PC-3 (cell line): ENCODE results near the gene IGSF21. TPM values are rescaled to one million over a fixed set of nuclear protein-coding genes. Genes with fewer than 3 reads are reported as not detected.

Experiments
- ATAC-seq: fragments of 200-7000 bp; cut with Tn5 transposase; 2 replicates; pipeline ENCODE4 v1.9.1; 2020; ENCODE audit warnings: mild to moderate bottlenecking, moderate library complexity
- BruUV-seq: library from RNA; stranded (reverse); fragments of 400-500 nt; replicated peaks from 2 replicates; lab custom pipeline; 2021; lab: Mats Ljungman, UMichigan
- CTCF ChIA-PET: fragments of 300-600 bp; sonication (Branson Sonifier 250); formaldehyde crosslinking; loops from one replicate; lab custom pipeline; 2022; ENCODE audit warnings: antibody characterized with exemption; lab: Charles Lee
- POLR2A ChIA-PET: fragments of 300-600 bp; sonication (Branson Sonifier 250); formaldehyde crosslinking; loops from one replicate; lab custom pipeline; 2022; ENCODE audit warnings: antibody characterized with exemption; ENCODE audit not compliant: unreplicated experiment; lab: Charles Lee
- DNase-seq: peaks from one replicate; pipeline ENCODE4 v3.0.0-alpha.2; 2015
- H2AFZ ChIP-seq: fragments of 300-600 bp; sonication (generic); 2 replicates; pipeline ENCODE4 v1.6.0; 2016; ENCODE audit warnings: antibody characterized with exemption, low read length
- H3F3A ChIP-seq: fragments of 300-600 bp; sonication (generic); one replicate; pipeline ENCODE4 v1.6.0; 2017; ENCODE audit warnings: antibody characterized with exemption, low read length, control low read depth, mild to moderate bottlenecking; ENCODE audit not compliant: unreplicated experiment
- H3K27ac ChIP-seq: fragments of 300-600 bp; sonication (generic); 2 replicates; pipeline ENCODE4 v1.5.1; 2016; ENCODE audit warnings: mild to moderate bottlenecking, low read length
- H3K27me3 ChIP-seq: fragments of 300-600 bp; sonication (generic); 2 replicates; pipeline ENCODE4 v1.6.1; 2016; ENCODE audit warnings: low read length, mixed read lengths
- H3K36me3 ChIP-seq: fragments of 300-600 bp; sonication (generic); 2 replicates; pipeline ENCODE4 v1.6.1; 2016; ENCODE audit warnings: low read depth, mixed run types, low read length, mixed read lengths
- H3K4me1 ChIP-seq: fragments of 300-600 bp; sonication (generic); 2 replicates; pipeline ENCODE4 v1.5.1; 2016; ENCODE audit warnings: low read length; ENCODE audit not compliant: insufficient read depth
- H3K4me2 ChIP-seq: fragments of 300-600 bp; sonication (generic); 2 replicates; pipeline ENCODE4 v1.6.0; 2016; ENCODE audit warnings: low read length
- H3K4me3 ChIP-seq: fragments of 300-600 bp; sonication (generic); 2 replicates; pipeline ENCODE4 v1.5.1; 2016; ENCODE audit warnings: mild to moderate bottlenecking, low read length, mixed read lengths
- H3K79me2 ChIP-seq: fragments of 300-600 bp; sonication (generic); 2 replicates; pipeline ENCODE4 v1.6.1; 2017; ENCODE audit warnings: low read length, mixed read lengths
- H3K9ac ChIP-seq: fragments of 300-600 bp; sonication (generic); 2 replicates; pipeline ENCODE4 v1.6.0; 2016; ENCODE audit warnings: mild to moderate bottlenecking, low read length
- H3K9me2 ChIP-seq: fragments of 300-600 bp; sonication (generic); replicated peaks from 2 replicates; pipeline ENCODE4 v1.6.1; 2016; ENCODE audit warnings: mixed run types, low read length, mixed read lengths
- H3K9me3 ChIP-seq: fragments of 300-600 bp; sonication (generic); 2 replicates; pipeline ENCODE4 v1.6.1; 2016; ENCODE audit warnings: low read length, mixed read lengths
- H4K20me1 ChIP-seq: fragments of 300-600 bp; sonication (generic); 2 replicates; pipeline ENCODE4 v1.6.1; 2016; ENCODE audit warnings: low read length, mixed read lengths
- EZH2 ChIP-seq: fragments of 300-600 bp; sonication (generic); IDR thresholded peaks from one replicate; pipeline ENCODE4 v1.6.1; 2017; ENCODE audit warnings: antibody characterized with exemption, mild to moderate bottlenecking, low read length; ENCODE audit not compliant: unreplicated experiment
- EZH2phosphoT487 ChIP-seq: fragments of 300-600 bp; sonication (generic); IDR thresholded peaks from 2 replicates; pipeline ENCODE4 v1.6.1; 2018; ENCODE audit warnings: mild to moderate bottlenecking, antibody characterized with exemption, low read length, borderline replicate concordance
- intact Hi-C: fragments of 100-400 bp; cut with micrococcal nuclease; formaldehyde crosslinking; loops from 2 replicates; pipeline ENCODE4 v1.9.0; 2023
- total RNA-seq: library from RNA; depleted of rRNA; stranded (reverse); fragments of >200 nt; gene quantifications from 2 replicates; pipeline ENCODE4 v1.2.3, GENCODE V29; 2014
- TF ChIP-seq, protein P1 (sequence below): fragments of 300-600 bp; sonication (generic); conservative IDR thresholded peaks from 2 replicates; pipeline ENCODE4 v1.5.1; 2017; ENCODE audit warnings: antibody characterized with exemption, low read depth, mild to moderate bottlenecking, low read length

The IGSF21 gene
- total RNA-seq, 1 experiment from 2014 or later: not detected

DNA sequence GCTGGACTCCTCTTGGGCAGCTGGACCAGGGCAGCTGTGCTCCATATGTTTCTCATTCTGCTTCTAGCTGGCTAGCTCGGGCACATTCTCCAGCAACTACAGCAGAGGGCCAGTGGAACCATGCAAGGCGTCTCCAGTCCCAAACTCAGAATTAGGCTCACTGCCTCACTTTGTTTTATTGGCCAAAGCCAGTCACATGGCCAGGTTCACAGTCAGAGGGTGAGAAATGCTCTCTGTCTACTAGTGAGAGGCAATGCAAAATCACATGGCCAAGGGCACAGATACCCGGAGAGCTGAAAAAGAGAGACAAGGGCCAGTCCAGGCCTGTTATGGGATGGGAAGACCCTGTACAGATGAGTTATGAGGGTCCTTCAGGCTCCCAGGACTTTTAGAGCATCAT lies 294.3 kb downstream of the IGSF21 start:
- Histone ChIP-seq H3K4me3 (no peak overlapping the region), H3K9me2 (no peaks in the 10 kb centered on the region), H3K27me3 (no peaks in the 10 kb centered on the region; the same call in 1 of the 2 replicates), H3K9me3 (no peaks in the 10 kb centered on the region), H3K4me1 (no peaks in the 10 kb centered on the region), H3K79me2 (no peaks in the 10 kb centered on the region), H3K9ac (no peak overlapping the region), H2AFZ (no peak overlapping the region), H3K27ac (no peak overlapping the region), H3F3A (no peaks in the 10 kb centered on the region), H3K36me3 (no peaks in the 10 kb centered on the region), H3K4me2 (no peak overlapping the region), H4K20me1 (no peaks in the 10 kb centered on the region)
- TF ChIP-seq EZH2phosphoT487 (no peak), EZH2 (no peak)
- TF ChIP-seq, protein P1, sequence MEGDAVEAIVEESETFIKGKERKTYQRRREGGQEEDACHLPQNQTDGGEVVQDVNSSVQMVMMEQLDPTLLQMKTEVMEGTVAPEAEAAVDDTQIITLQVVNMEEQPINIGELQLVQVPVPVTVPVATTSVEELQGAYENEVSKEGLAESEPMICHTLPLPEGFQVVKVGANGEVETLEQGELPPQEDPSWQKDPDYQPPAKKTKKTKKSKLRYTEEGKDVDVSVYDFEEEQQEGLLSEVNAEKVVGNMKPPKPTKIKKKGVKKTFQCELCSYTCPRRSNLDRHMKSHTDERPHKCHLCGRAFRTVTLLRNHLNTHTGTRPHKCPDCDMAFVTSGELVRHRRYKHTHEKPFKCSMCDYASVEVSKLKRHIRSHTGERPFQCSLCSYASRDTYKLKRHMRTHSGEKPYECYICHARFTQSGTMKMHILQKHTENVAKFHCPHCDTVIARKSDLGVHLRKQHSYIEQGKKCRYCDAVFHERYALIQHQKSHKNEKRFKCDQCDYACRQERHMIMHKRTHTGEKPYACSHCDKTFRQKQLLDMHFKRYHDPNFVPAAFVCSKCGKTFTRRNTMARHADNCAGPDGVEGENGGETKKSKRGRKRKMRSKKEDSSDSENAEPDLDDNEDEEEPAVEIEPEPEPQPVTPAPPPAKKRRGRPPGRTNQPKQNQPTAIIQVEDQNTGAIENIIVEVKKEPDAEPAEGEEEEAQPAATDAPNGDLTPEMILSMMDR: no peak
- ChIA-PET POLR2A (no interaction called here), CTCF (no interaction called here)
- intact Hi-C loops: no loop called here
- no peak for ATAC-seq
- no TSS peak for BruUV-seq
- DNase-seq: no peak

DNA sequence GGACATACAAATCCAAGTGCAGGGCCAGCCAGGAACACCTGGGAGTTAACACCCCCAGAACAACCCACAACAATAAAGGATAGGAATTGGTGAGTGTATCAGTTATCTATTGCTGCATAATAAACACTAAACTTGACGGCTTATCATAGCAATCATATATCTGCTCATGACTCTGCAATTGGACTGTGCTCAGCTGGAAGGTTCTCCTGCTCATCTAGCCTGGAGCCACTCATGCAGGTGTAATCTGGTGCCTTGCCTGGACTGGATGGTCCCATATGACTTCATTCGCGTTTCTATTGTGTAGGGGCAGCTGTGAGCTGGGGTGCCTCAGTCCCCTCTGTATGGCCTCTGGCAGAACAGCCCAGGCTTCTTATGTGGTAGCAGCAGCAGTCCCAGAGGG lies 296.9 kb downstream of the IGSF21 start:
- TF ChIP-seq, protein P1: no peak
- TF ChIP-seq EZH2phosphoT487 (no peak), EZH2 (no peak)

DNA sequence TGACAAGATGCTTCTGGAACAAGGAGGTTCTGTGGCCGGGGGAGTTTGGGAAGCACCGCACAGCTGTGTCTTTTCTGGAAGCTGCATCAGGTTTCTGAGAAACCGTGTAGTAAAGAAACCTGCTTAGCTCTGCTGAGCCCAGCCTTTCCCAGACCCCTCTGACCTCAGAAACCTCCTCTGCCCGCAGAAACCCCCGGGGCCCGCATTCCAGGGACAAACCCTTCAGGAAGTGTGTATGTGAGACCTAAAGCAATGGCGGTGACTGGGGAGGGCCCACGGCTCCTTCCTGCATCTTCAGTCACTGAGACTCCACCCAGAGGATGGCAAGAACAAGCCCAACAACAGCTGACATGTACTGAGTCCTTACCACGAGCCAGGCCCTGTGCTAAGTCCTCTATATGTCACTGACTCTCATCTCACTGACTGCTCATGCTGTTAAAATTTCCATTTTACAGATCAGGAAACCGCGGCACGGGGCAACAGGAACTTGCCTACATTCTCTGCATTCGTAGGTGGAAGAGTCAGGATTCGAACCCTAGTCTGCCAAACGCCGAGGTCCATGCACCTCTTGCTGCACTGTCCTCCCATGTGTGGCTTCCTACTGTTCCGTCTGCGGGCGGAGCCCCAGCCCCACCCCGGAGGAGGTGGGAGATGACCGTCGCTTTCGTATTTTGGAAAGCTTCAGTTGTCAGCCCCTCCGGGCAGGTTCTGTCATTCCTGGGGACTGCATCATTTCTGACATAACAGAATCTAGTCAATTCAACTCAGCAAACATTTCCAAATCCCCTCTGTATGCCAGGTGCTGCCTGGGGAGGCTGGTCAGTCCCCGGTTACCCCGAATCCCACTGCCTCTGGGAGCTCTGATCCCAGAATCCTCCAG lies 299.8 kb downstream of the IGSF21 start:
- CTCF ChIA-PET: no interaction called here
- no TSS peak for BruUV-seq

More for the DNA sequence above, 296.9 kb downstream of the IGSF21 start:
- no peak overlapping the region for H2AFZ ChIP-seq
- H4K20me1 ChIP-seq: no peaks in the 10 kb centered on the region
- H3K27ac ChIP-seq: no peak overlapping the region
- ChIA-PET POLR2A (no interaction called here), CTCF (no interaction called here)
- H3K9me2 ChIP-seq: no peaks in the 10 kb centered on the region
- no TSS peak for BruUV-seq
- no peak for DNase-seq
- no peaks in the 10 kb centered on the region for H3K9me3 ChIP-seq
- H3K4me1 ChIP-seq: no peaks in the 10 kb centered on the region
- H3K4me3 ChIP-seq: no peak overlapping the region
- no peak for ATAC-seq
- no peaks in the 10 kb centered on the region; the same call in 1 of the 2 replicates for H3K27me3 ChIP-seq
- no peaks in the 10 kb centered on the region for H3K79me2 ChIP-seq
- no peak overlapping the region for H3K9ac ChIP-seq
- H3K4me2 ChIP-seq: no peak overlapping the region
- no peaks in the 10 kb centered on the region for H3K36me3 ChIP-seq
- intact Hi-C loops: no loop called here
- H3F3A ChIP-seq: no peaks in the 10 kb centered on the region

More for the DNA sequence above, 299.8 kb downstream of the IGSF21 start:
- H3K4me2 ChIP-seq: no peak overlapping the region
- DNase-seq (peak; percentile 4), ATAC-seq (no peak)
- no peaks in the 10 kb centered on the region for H4K20me1 ChIP-seq
- intact Hi-C loops: no loop called here
- POLR2A ChIA-PET: no interaction called here
- no peaks in the 10 kb centered on the region for H3F3A ChIP-seq
- 0 out of 2 replicates have a peak, but pooled peaks cover 3% of the 10 kb centered on the region for H3K9me3 ChIP-seq
- no peaks in the 10 kb centered on the region; the same call in 1 of the 2 replicates for H3K27me3 ChIP-seq
- no peaks in the 10 kb centered on the region for H3K36me3 ChIP-seq
- no peak overlapping the region for H3K4me3 ChIP-seq
- H3K27ac ChIP-seq: no peak overlapping the region
- H3K9ac ChIP-seq: no peak overlapping the region
- H3K9me2 ChIP-seq: no peaks in the 10 kb centered on the region
- TF ChIP-seq EZH2: no peak
- TF ChIP-seq, protein P1: no peak
- TF ChIP-seq EZH2phosphoT487: no peak
- no peaks in the 10 kb centered on the region for H3K4me1 ChIP-seq
- no peak overlapping the region for H2AFZ ChIP-seq
- H3K79me2 ChIP-seq: no peaks in the 10 kb centered on the region
